Gastroesophageal sphincter (tissue), 4 donors: ENCODE measurements around the gene TRHDE. TPM values are rescaled to one million over a fixed set of nuclear protein-coding genes. Genes with fewer than 3 reads are reported as not detected.

Source experiments
- ATAC-seq: fragments of 150-250 bp; one replicate; pipeline ENCODE4 v1.9.1; 2016; ENCODE audit warnings: mild to moderate bottlenecking, moderate library complexity
- H3K27ac ChIP-seq, 4 donors: fragments of 200-600 bp; sonication (generic) in 3 of 4; 1 replicate in 3 of 4; 2 replicates in 1 of 4; pipeline ENCODE4 v1.5.1; 2016 to 2019
- H3K27me3 ChIP-seq: fragments of 200-600 bp; sonication (generic); one replicate; pipeline ENCODE4 v1.5.1; 2019
- H3K36me3 ChIP-seq, 2 donors: fragments of 200-600 bp; sonication (generic); one replicate each; pipeline ENCODE4 v1.5.1; 2019; ENCODE audit warnings: control low read depth in 1 of 2
- H3K4me1 ChIP-seq, 3 donors: fragments of 200-600 bp; sonication (generic); 1 replicate in 2 of 3; 2 replicates in 1 of 3; pipeline ENCODE4 v1.5.1; 2016 to 2019; ENCODE audit warnings: control low read depth in 2 of 3
- H3K4me3 ChIP-seq, 2 donors: fragments of 200-600 bp; sonication (generic); one replicate each; pipeline ENCODE4 v1.5.1; 2019; ENCODE audit warnings: mild to moderate bottlenecking in 1 of 2, moderate library complexity in 1 of 2
- H3K9me3 ChIP-seq, 3 donors: fragments of 200-600 bp; sonication (generic); one replicate each; pipeline ENCODE4 v1.5.1; 2017 to 2019; ENCODE audit warnings: control low read depth in 2 of 3
- EP300 ChIP-seq: sonication (generic); formaldehyde crosslinking; IDR thresholded peaks from one replicate; pipeline ENCODE4 v1.6.1; 2017; ENCODE audit warnings: antibody characterized with exemption, mild to moderate bottlenecking
- POLR2A ChIP-seq, 2 donors: fragments of 450-650 bp; IDR thresholded peaks; one replicate each; pipeline ENCODE4 v1.6.1; 2017; ENCODE audit warnings: antibody characterized with exemption in 2 of 2, mild to moderate bottlenecking in 2 of 2, moderate library complexity in 1 of 2
- POLR2AphosphoS5 ChIP-seq: sonication (generic); formaldehyde crosslinking; IDR thresholded peaks from one replicate; pipeline ENCODE4 v1.6.1; 2017; ENCODE audit warnings: antibody characterized with exemption
- WGBS, 2 donors: methylation state at CpG; one replicate each; pipeline ENCODE4 v1.1.5; 2018; ENCODE audit warnings: low coverage in 1 of 2; 5-methylcytosine and 5-hydroxymethylcytosine counted together
- total RNA-seq, 4 donors: library from RNA; depleted of rRNA; stranded (reverse); fragments of >200 nt; gene quantifications; one replicate each; pipeline ENCODE4 v1.1.0, GENCODE V29; 2016
- TF ChIP-seq, protein P1 (sequence below), 4 experiments: fragments of 200-600 bp in 2 of 4; fragments of 450-650 bp in 2 of 4; sonication (generic) in 1 of 4; IDR thresholded peaks; one replicate each; pipeline ENCODE4 v1.5.1; 2017 to 2019; ENCODE audit warnings: antibody characterized with exemption in 4 of 4, mild to moderate bottlenecking in 2 of 4, moderate library complexity in 2 of 4

Gene TRHDE
- total RNA-seq, 4 donors from 2014 or later: 0.74 to 2.3 (median 1.0) TPM

DNA sequence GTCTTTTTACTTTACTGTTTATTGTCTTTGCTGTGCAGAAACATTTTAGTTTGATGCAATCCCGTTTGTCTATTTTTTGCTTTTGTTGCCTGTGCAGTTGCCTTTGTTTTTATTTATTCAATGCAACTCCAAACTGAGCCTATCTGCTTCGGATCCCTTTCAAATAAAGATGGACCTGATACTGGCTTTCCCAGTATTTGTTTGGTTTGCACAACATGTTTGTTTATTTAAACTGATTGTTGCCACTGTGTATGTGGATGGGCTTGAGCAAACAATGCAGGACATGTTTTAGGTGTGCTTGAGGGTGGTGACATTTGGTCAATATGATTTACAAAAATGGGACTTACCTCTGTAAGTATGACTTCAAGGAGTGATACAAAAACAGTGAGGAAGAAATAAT lies 6.7 kb downstream of the TRHDE start:
- H3K9me3 ChIP-seq: no peaks in the 10 kb centered on the region
- H3K27ac ChIP-seq: no peak overlapping the region
- no peaks in the 10 kb centered on the region for H3K36me3 ChIP-seq
- H3K4me1 ChIP-seq: peaks cover 0 to 2% (median 0%) of the 10 kb centered on the region in 3 donors
- TF ChIP-seq, protein P1, sequence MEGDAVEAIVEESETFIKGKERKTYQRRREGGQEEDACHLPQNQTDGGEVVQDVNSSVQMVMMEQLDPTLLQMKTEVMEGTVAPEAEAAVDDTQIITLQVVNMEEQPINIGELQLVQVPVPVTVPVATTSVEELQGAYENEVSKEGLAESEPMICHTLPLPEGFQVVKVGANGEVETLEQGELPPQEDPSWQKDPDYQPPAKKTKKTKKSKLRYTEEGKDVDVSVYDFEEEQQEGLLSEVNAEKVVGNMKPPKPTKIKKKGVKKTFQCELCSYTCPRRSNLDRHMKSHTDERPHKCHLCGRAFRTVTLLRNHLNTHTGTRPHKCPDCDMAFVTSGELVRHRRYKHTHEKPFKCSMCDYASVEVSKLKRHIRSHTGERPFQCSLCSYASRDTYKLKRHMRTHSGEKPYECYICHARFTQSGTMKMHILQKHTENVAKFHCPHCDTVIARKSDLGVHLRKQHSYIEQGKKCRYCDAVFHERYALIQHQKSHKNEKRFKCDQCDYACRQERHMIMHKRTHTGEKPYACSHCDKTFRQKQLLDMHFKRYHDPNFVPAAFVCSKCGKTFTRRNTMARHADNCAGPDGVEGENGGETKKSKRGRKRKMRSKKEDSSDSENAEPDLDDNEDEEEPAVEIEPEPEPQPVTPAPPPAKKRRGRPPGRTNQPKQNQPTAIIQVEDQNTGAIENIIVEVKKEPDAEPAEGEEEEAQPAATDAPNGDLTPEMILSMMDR (IDR thresholded peaks at IDR 0.05): no peak
- TF ChIP-seq POLR2A (IDR thresholded peaks at IDR 0.05) (no peak), EP300 (no peak), POLR2AphosphoS5 (no peak)
- peaks cover 47% of the 10 kb centered on the region for H3K27me3 ChIP-seq
- no peak overlapping the region for H3K4me3 ChIP-seq
- WGBS, 2 donors: 38% methylated on average over 2 of the region's 2 CpGs; no CpG with 5 or more reads in 1 of the 2 donors
- no peak for ATAC-seq

DNA sequence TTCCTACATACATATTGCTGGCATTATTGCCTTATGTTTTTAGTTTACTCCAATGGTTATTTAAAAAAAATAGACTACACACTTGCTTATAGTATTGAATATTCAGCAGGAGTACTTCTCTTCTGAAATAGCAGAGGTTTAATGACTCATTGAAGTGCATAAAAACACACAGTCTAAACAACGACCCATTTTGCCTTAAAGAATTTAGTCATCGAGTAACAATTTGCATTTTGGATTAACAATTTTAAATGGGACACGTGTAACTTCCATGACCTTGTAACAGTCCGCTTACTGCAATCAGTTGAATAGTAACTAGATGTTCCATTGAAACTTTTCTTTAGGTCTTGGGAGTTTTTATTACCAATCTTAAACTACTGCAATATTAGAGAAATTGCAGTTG lies 9.0 kb downstream of the TRHDE start:
- no peak overlapping the region for H3K27ac ChIP-seq
- no peaks in the 10 kb centered on the region for H3K9me3 ChIP-seq
- H3K4me3 ChIP-seq: no peak overlapping the region
- TF ChIP-seq POLR2A (IDR thresholded peaks at IDR 0.05) (no peak), POLR2AphosphoS5 (no peak), EP300 (no peak)
- TF ChIP-seq, protein P1 (IDR thresholded peaks at IDR 0.05): no peak
- H3K4me1 ChIP-seq: no peaks in the 10 kb centered on the region
- 60 to 66% methylated on average over 4 of the region's 4 CpGs for WGBS, 2 donors
- H3K36me3 ChIP-seq: no peaks in the 10 kb centered on the region
- no peak for ATAC-seq
- H3K27me3 ChIP-seq: peaks cover 25% of the 10 kb centered on the region

DNA sequence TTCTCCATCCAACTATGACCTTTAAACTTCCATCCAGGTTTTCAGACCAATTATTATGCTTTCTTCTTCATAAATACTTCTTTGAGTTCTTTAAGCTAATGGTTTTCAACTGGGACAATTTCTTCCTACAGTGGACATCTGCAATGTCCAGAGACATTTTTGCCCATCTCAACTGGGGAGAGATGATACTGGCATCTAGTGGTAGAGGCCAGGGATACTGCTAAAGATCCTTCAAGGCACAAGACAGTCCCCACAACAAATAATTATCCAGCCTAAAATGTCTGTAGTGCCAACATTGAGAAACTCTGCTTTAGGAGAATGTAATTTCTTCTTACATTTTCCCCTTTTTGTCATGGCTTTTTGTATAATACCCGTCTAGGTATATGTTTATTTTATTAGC lies 10.6 kb downstream of the TRHDE start:
- TF ChIP-seq POLR2A (IDR thresholded peaks at IDR 0.05) (no peak), EP300 (no peak)
- TF ChIP-seq, protein P1 (IDR thresholded peaks at IDR 0.05): peak in 1 of 4 experiments; percentile 33
- WGBS, 2 donors: 55 to 57% methylated on average over 1 of the region's 1 CpG
- peaks cover 17% of the 10 kb centered on the region for H3K27me3 ChIP-seq
- no peaks in the 10 kb centered on the region for H3K36me3 ChIP-seq
- no peak overlapping the region for H3K4me3 ChIP-seq
- no peaks in the 10 kb centered on the region for H3K4me1 ChIP-seq
- ATAC-seq: no peak
- H3K9me3 ChIP-seq: no peaks in the 10 kb centered on the region
- no peak overlapping the region for H3K27ac ChIP-seq

DNA sequence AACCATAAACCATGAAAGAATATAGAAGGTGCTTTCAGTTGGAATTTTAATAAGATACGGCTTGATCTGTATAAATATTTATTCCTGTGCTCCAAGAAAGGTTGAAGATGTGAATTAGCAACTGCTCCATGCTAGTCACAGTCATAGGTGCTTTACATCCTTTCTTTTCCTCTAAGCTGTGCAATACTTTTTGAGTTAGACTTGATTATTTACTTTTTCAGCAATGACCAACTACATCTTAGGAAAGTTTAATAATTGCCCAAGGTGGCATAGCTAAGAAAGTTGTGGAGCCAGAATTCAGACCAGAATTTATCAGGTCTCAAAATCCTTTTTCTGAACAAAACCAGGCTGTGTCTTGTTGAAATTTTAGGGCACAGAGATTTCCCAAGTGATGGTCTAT lies 13.7 kb downstream of the TRHDE start:
- ATAC-seq: no peak
- H3K4me1 ChIP-seq: no peaks in the 10 kb centered on the region
- H3K27ac ChIP-seq: no peak overlapping the region
- TF ChIP-seq POLR2AphosphoS5 (no peak), EP300 (no peak), POLR2A (IDR thresholded peaks at IDR 0.05) (no peak)
- TF ChIP-seq, protein P1 (IDR thresholded peaks at IDR 0.05): no peak
- no peaks in the 10 kb centered on the region for H3K9me3 ChIP-seq
- H3K27me3 ChIP-seq: no peaks in the 10 kb centered on the region
- 67 to 82% methylated on average over 1 of the region's 1 CpG for WGBS, 2 donors
- H3K4me3 ChIP-seq: no peak overlapping the region
- H3K36me3 ChIP-seq: no peaks in the 10 kb centered on the region

DNA sequence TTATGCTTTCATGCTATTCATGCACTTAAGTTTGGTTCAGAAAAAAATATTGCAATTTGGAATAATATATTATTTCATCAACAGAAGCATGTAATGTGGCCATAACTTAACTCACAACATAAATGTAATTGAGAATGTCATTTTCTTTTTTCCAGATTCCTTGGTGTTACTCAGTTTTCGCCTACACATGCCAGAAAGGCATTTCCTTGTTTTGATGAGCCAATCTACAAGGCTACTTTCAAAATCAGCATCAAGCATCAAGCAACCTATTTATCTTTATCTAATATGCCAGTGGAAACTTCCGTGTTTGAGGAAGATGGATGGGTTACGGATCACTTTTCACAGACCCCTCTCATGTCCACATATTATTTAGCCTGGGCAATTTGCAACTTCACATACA lies 14.4 kb downstream of the TRHDE start:
- TF ChIP-seq, protein P1 (IDR thresholded peaks at IDR 0.05): no peak
- H3K4me1 ChIP-seq: no peaks in the 10 kb centered on the region
- H3K27me3 ChIP-seq: no peaks in the 10 kb centered on the region
- WGBS, 2 donors: 86 to 87% methylated on average over 3 of the region's 3 CpGs
- H3K27ac ChIP-seq: no peak overlapping the region
- H3K4me3 ChIP-seq: no peak overlapping the region
- no peaks in the 10 kb centered on the region for H3K9me3 ChIP-seq
- no peak for ATAC-seq
- no peaks in the 10 kb centered on the region for H3K36me3 ChIP-seq
